A673 (cell line): ENCODE measurements around the gene CDKL5.

Experiments
- CTCF ChIP-seq: fragments of 300-800, 200-600 bp; sonication (generic); conservative IDR thresholded peaks from 2 replicates; pipeline ENCODE4 v1.5.1; 2017; ENCODE audit warnings: low read depth, mild to moderate bottlenecking, antibody characterized with exemption, low read length, moderate library complexity, mixed read lengths
- EZH2 ChIP-seq: fragments of 200-600 bp; sonication (generic); IDR thresholded peaks from 2 replicates; pipeline ENCODE4 v1.6.1; 2017; ENCODE audit warnings: borderline replicate concordance, low read depth, mild to moderate bottlenecking, mixed read lengths, antibody characterized with exemption, low read length; ENCODE audit not compliant: poor library complexity, severe bottlenecking

- no peak for TF ChIP-seq CTCF
- no peak for TF ChIP-seq EZH2
Observed at GRCh38 chrX:18534949-18535348, 109.5 kb downstream of the CDKL5 start.
